ENCODE data around the gene TTC23. TPM values are rescaled to one million over a fixed set of nuclear protein-coding genes. Genes with fewer than 3 reads are reported as not detected.

TTC23 gene
- total RNA-seq, 2 experiments from 2014 or later = 2.8 to 7.6 TPM

- no peak for TF ChIP-seq EZH2phosphoT487 (IDR thresholded peaks at IDR 0.05; ENCODE audit: borderline replicate concordance, low read depth, low read length)
- TF ChIP-seq, protein P1, sequence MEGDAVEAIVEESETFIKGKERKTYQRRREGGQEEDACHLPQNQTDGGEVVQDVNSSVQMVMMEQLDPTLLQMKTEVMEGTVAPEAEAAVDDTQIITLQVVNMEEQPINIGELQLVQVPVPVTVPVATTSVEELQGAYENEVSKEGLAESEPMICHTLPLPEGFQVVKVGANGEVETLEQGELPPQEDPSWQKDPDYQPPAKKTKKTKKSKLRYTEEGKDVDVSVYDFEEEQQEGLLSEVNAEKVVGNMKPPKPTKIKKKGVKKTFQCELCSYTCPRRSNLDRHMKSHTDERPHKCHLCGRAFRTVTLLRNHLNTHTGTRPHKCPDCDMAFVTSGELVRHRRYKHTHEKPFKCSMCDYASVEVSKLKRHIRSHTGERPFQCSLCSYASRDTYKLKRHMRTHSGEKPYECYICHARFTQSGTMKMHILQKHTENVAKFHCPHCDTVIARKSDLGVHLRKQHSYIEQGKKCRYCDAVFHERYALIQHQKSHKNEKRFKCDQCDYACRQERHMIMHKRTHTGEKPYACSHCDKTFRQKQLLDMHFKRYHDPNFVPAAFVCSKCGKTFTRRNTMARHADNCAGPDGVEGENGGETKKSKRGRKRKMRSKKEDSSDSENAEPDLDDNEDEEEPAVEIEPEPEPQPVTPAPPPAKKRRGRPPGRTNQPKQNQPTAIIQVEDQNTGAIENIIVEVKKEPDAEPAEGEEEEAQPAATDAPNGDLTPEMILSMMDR (conservative IDR thresholded peaks at IDR 0.05; ENCODE audit: low read length) = no peak
- Histone ChIP-seq H4K20me1 (ENCODE audit: insufficient read depth, low read length) (no peaks in the 10 kb centered on the region), H3K4me1 (ENCODE audit: insufficient read depth, low read length, poor library complexity, severe bottlenecking) (peaks cover 7% of the 10 kb centered on the region), H3K4me3 (ENCODE audit: low read depth, low read length, poor library complexity, severe bottlenecking) (no peak overlapping the region), H3K9me2 (ENCODE audit: insufficient read depth, low read length) (no peaks in the 10 kb centered on the region), H3K36me3 (ENCODE audit: insufficient read depth, low read length) (no peaks in the 10 kb centered on the region), H3K4me2 (ENCODE audit: low read length) (no peak overlapping the region), H2AFZ (ENCODE audit: low read length) (no peak overlapping the region), H3K79me2 (ENCODE audit: insufficient read depth, low read depth, low read length) (no peaks in the 10 kb centered on the region), H3K27ac (ENCODE audit: low read depth, low read length, poor library complexity, severe bottlenecking) (no peak overlapping the region), H3K9me3 (ENCODE audit: low read length) (no peaks in the 10 kb centered on the region)
- BruUV-seq (replicated peaks) = no TSS peak
- intact Hi-C loops (cut with micrococcal nuclease; ENCODE audit: unreplicated experiment) = no loop called here
- ChIA-PET CTCF (ENCODE audit: unreplicated experiment) (no interaction called here), POLR2A (interaction anchor here (0.6 kb wide), 1 partner anchor 10 kb away, joined by 3 read pairs; no protein-coding TSS in a partner anchor)
- no peak for DNase-seq (ENCODE audit: low spot score)
These were observed 138.6 kb downstream of the TTC23 start for GRCh38 chr15:99110581-99111320.

- no TSS peak for BruUV-seq (replicated peaks)
- no peak for DNase-seq (ENCODE audit: low spot score)
- Histone ChIP-seq H3K36me3 (ENCODE audit: insufficient read depth, low read length) (no peaks in the 10 kb centered on the region), H3K9me3 (ENCODE audit: low read length) (no peaks in the 10 kb centered on the region), H2AFZ (ENCODE audit: low read length) (no peak overlapping the region), H3K4me2 (ENCODE audit: low read length) (no peak overlapping the region), H3K9me2 (ENCODE audit: insufficient read depth, low read length) (no peaks in the 10 kb centered on the region), H4K20me1 (ENCODE audit: insufficient read depth, low read length) (no peaks in the 10 kb centered on the region), H3K79me2 (ENCODE audit: insufficient read depth, low read depth, low read length) (no peaks in the 10 kb centered on the region), H3K27ac (ENCODE audit: low read depth, low read length, poor library complexity, severe bottlenecking) (no peak overlapping the region), H3K4me3 (ENCODE audit: low read depth, low read length, poor library complexity, severe bottlenecking) (no peak overlapping the region), H3K4me1 (ENCODE audit: insufficient read depth, low read length, poor library complexity, severe bottlenecking) (peaks cover 7% of the 10 kb centered on the region)
- no peak for TF ChIP-seq EZH2phosphoT487 (IDR thresholded peaks at IDR 0.05; ENCODE audit: borderline replicate concordance, low read depth, low read length)
- TF ChIP-seq, protein P1 (conservative IDR thresholded peaks at IDR 0.05; ENCODE audit: low read length) = no peak
- ChIA-PET POLR2A (no interaction called here), CTCF (ENCODE audit: unreplicated experiment) (no interaction called here)
- intact Hi-C loops (cut with micrococcal nuclease; ENCODE audit: unreplicated experiment) = no loop called here
These were observed 139.3 kb downstream of the TTC23 start for GRCh38 chr15:99110093-99110492.

DNA sequence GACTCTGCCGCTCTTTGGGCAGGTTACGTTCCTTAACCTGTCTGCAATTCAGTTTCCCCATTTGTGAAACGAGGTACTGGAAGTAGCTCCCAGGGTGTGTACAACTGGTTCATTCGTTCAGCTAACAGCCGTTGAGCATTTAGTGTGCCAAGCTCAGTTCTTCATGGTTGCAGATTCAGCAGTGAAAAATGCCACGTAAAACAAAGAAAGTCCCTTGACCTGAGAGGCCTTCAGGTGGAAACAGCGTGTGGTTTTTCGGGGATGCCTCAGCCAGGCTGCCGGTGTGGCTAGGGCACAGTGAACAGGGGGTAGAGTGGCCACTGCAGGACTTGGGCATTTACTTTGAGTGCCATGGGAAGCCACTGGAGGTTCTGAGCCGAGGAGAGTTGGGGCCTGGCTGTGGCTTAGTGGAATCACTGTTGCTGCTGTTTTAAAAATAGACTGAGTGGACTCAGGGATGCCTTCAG lies 139.8 kb downstream of the TTC23 start:
- BruUV-seq (replicated peaks) = no TSS peak
- Histone ChIP-seq H3K36me3 (ENCODE audit: insufficient read depth, low read length) (no peaks in the 10 kb centered on the region), H3K9me3 (ENCODE audit: low read length) (no peaks in the 10 kb centered on the region), H3K9me2 (ENCODE audit: insufficient read depth, low read length) (no peaks in the 10 kb centered on the region), H3K79me2 (ENCODE audit: insufficient read depth, low read depth, low read length) (no peaks in the 10 kb centered on the region), H2AFZ (ENCODE audit: low read length) (no peak overlapping the region), H3K4me3 (ENCODE audit: low read depth, low read length, poor library complexity, severe bottlenecking) (no peak overlapping the region), H3K27ac (ENCODE audit: low read depth, low read length, poor library complexity, severe bottlenecking) (no peak overlapping the region), H3K4me2 (ENCODE audit: low read length) (no peak overlapping the region), H4K20me1 (ENCODE audit: insufficient read depth, low read length) (no peaks in the 10 kb centered on the region), H3K4me1 (ENCODE audit: insufficient read depth, low read length, poor library complexity, severe bottlenecking) (peaks cover 7% of the 10 kb centered on the region)
- ChIA-PET POLR2A (interaction anchor here (0.9 kb wide), 1 partner anchor 35 kb away, joined by 5 read pairs; no protein-coding TSS in a partner anchor), CTCF (ENCODE audit: unreplicated experiment) (no interaction called here)
- no peak for TF ChIP-seq EZH2phosphoT487 (IDR thresholded peaks at IDR 0.05; ENCODE audit: borderline replicate concordance, low read depth, low read length)
- TF ChIP-seq, protein P1 (conservative IDR thresholded peaks at IDR 0.05; ENCODE audit: low read length) = no peak
- intact Hi-C loops (cut with micrococcal nuclease; ENCODE audit: unreplicated experiment) = no loop called here
- no peak for DNase-seq (ENCODE audit: low spot score)
